NCI-H187 treated with DMSO at 0.1 percent for 48 hours (cell line): ENCODE results near the gene CEP104.

ENCODE experiments used
- DNase-seq: peaks from one replicate; lab custom pipeline; 2025; lab: John Stamatoyannopoulos, UW

Gene CEP104

GRCh38 chr1:3868464-3869006, 11.5 kb upstream of the CEP104 start:
- DNase-seq, result no peak

GRCh38 chr1:3865606-3866160, 8.7 kb upstream of the CEP104 start:
- no peak for DNase-seq

GRCh38 chr1:3864884-3865283, 7.9 kb upstream of the CEP104 start:
- DNase-seq, result no peak

- DNase-seq, result no peak
These were observed 6.4 kb upstream of the CEP104 start for GRCh38 chr1:3863231-3863935.

GRCh38 chr1:3858231-3858981, 1.4 kb upstream of the CEP104 start:
- no peak for DNase-seq

GRCh38 chr1:3857791-3858129, 749 bp upstream of the CEP104 start:
- no peak for DNase-seq

- DNase-seq, result no peak
These were observed 4.1 kb downstream of the CEP104 start for GRCh38 chr1:3852711-3853485.

GRCh38 chr1:3852091-3852490, 4.9 kb downstream of the CEP104 start:
- no peak for DNase-seq

GRCh38 chr1:3851292-3851691, 5.7 kb downstream of the CEP104 start:
- no peak for DNase-seq

GRCh38 chr1:3850857-3851256, 6.2 kb downstream of the CEP104 start:
- no peak for DNase-seq

GRCh38 chr1:3847081-3847480, 9.9 kb downstream of the CEP104 start:
- no peak for DNase-seq

- DNase-seq, result no peak
These were observed 10.5 kb downstream of the CEP104 start for GRCh38 chr1:3846541-3846940.

- no peak for DNase-seq
These were observed 14.1 kb downstream of the CEP104 start for GRCh38 chr1:3842912-3843311.

GRCh38 chr1:3841491-3841890, 15.5 kb downstream of the CEP104 start:
- no peak for DNase-seq

- no peak for DNase-seq
These were observed 18.2 kb downstream of the CEP104 start for GRCh38 chr1:3838788-3839187.

GRCh38 chr1:3837685-3838084, 19.3 kb downstream of the CEP104 start:
- DNase-seq, result no peak

GRCh38 chr1:3837200-3837599, 19.8 kb downstream of the CEP104 start:
- DNase-seq, result no peak

- DNase-seq, result no peak
These were observed 20.6 kb downstream of the CEP104 start for GRCh38 chr1:3836421-3836820.

- no peak for DNase-seq
These were observed 22.3 kb downstream of the CEP104 start for GRCh38 chr1:3834701-3835100.

GRCh38 chr1:3831689-3832088, 25.3 kb downstream of the CEP104 start:
- no peak for DNase-seq

- DNase-seq, result no peak
These were observed 28.6 kb downstream of the CEP104 start for GRCh38 chr1:3828391-3828790.

GRCh38 chr1:3827813-3828307, 29.2 kb downstream of the CEP104 start:
- DNase-seq, result no peak
